HG02623 (cell line): ENCODE data around the gene PPRC1.
A peak's percentile ranks its signal among the peaks of the same experiment; 100 is the strongest.

Experiments
- ATAC-seq: cut with Tn5 transposase; IDR thresholded peaks from one replicate; pipeline ENCODE4 v1.9.1; 2021; ENCODE audit warnings: moderate library complexity; ENCODE audit not compliant: unreplicated experiment

The PPRC1 gene

DNA sequence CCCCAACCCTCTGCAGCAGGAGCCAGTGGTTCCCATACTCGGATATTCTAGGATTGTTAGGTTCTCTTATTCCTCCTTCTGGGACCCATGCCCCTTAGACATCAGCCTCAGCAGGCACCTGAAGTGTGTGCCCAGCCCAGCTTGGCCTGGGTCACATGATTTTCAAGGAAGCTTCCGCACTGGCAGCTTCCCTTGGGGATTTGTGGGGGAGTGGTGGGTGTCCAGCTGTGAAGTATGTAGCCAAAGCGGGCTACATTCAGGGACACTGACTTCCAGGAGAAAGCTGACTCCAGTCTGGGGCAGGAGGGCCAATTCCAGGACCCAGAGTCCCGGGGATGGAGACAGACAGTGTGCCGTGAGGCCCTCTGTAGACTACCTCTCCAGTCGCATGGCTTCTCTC lies 14.0 kb upstream of the PPRC1 start:
- ATAC-seq: no peak

GRCh38 chr10:102119417-102120141 lies 13.3 kb upstream of the PPRC1 start:
- no peak for ATAC-seq

DNA sequence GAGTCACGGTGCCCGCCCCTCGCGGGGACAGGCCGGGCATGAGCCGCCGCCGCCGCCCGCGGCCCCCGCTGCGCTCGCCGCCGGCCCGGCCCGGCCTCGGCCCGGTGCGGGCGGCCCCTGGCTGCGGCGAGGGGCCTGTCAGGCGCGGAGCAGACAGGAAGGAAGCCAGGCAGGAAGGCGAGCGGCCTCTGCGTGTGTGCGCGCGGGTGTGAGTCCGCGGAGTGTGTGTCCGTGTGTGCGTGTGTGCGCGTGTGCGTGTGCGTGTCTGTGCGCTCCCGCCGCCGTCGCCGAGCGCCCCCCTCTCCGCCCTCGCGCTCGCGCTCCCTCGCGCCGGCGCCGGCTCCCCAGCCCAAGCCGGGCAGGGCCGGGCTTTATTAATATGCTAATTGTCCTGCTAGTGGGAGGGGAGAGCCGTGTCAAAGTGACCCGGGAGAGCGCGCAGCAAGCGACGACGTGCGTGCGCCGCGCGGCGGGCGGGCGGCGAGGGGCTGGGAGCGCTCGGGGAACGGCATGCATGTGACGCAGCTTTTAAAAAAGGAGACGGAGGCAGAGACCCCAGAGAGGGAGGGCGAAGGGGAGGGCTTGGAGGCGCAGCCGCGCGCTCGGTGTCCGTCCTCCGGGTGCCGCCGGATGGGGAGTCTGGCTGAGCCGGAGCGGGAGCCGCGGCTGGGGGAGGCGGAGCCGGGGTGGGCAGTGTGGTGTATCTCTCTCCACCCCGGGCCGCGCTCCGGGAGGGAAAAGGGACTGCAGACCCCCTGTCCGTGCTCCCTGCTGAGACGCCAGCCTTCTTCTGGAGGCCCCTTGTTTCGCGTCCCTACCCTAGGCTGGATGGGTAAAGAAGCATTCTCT lies 12.5 kb upstream of the PPRC1 start, which contains the start of gene LDB1:
LDB1 (minus strand) TSS at position 227 of the 849 bp plus-strand sequence. CDS start 258 bp downstream, outside the sequence.
- peak; percentile 47 for ATAC-seq

- no peak for ATAC-seq
Observed at GRCh38 chr10:102120991-102121738, 11.7 kb upstream of the PPRC1 start.

- ATAC-seq: no peak
Observed at GRCh38 chr10:102121739-102122372, 11.0 kb upstream of the PPRC1 start.

- no peak for ATAC-seq
Observed at GRCh38 chr10:102122450-102122849, 10.4 kb upstream of the PPRC1 start.

DNA sequence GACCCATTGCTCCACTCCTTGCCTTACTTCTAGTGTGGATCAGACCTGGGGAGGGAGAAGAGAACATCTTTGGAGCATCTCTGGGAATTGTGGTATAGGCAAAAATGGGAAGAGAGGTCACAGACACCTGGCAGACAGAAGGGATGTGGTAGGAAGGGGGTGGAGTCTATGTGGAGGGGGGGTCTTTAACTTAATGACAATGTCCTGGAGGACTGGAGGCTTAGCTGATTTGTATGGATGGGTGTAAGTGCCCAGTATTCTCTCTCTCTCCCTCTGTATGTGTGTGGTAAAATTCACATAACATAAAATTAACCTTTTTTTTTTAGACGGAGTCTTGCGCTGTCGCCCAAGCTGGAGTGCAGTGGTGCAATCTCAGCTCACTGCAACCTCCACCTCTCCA lies 9.6 kb upstream of the PPRC1 start:
- no peak for ATAC-seq

DNA sequence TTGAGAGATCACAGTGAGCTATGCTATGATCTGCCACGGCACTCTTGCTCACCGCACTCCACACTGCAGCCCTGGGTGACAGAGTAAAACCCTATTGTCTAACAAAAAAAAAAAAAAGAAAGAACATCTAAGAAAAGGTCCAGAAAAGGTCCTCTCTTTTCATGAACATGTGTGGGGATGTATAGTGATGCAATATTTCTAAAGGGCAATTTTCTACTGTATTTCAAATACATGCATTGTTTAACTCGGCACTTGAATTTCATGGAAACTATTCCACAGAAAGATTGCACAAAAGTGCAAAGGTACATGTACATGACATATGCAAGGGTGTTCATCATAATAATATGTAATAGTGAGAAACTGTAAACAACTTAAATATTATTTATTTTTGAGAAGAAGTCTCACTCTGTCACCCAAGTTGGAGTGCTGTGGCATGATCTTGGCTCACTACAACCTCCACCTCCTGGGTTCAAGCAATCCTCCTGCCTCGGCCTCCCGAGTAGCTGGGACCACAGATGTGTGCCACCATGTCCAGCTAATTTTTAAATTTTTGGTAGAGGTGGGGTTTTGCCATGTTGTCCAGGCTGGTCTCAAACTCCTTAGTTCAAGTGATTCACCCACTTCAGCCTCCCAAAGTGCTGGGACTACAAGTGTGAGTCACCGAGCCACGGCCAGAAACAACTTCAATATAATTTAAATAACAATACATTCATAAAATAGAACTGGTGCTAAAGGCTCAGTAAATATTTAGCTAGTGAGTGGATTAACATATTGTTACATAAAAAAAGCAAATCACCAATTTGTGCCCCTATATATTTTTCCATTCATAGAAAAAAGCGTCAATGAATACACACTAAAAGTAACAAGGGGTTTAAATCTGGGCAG lies 1.3 kb upstream of the PPRC1 start:
- ATAC-seq: no peak

- ATAC-seq: no peak
Observed at GRCh38 chr10:102132193-102132562, 662 bp upstream of the PPRC1 start.

DNA sequence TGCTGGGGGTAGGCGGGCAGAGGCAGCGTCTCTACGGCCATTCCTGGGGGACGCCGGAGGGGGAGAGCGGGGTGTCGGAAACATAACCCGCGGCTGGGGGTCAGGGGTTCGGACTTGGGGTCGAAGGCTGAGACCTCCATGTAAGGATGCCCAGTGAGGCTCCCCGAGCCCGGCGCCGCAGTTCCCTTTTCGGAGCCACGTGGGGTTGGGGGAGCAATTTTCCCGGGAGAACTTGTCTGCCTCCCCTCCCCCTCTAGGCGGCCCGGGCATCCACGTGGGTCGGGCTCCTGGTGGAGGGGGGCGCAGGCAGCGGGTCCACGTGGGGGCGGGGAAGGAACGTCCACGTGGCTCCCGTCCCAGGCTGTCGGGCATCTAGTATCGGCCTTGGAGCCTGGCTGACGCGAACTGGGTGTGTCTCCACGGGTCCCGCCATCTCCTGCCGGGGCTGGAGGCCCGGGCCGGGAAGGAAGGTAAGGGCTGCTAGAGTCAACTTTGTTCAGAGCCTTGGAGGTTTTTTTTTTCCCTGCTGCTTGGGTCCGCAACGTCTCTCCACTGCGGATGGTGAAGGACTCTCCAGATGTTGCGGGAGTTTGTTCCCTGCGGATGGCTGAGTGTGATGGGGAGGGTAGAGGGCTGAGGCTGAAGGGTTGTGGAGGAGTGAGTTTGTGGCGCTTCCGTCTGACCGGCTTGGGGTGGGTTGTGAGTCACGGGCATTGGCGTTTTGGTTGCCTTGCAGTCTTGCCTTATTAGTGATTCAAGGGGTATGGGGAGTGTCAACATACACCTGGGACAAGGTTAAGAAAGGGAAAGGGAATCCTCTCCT lies 744 bp downstream of the PPRC1 start:
- peak; percentile 3 for ATAC-seq

DNA sequence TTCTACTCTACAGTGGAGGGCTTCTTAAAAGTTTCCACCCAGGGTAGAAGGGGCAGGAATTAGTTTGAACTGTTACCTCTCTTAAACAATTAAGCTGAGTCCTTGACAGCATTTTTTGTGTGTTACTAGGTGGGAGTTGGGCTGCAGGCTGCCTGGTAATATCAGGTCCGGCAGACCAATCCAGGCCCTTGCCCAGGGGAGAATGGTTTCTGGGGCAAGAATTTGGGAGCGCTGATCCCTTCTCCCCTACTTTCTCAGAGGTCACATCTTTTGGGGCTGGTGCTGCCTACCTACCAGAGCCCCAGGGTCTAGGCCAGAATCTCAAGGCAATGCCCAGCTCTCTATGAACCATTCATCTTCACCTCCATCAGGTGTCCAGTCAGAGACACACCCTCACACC lies 1.6 kb downstream of the PPRC1 start:
- ATAC-seq: no peak

GRCh38 chr10:102135956-102136526 lies 3.2 kb downstream of the PPRC1 start:
- ATAC-seq: no peak

DNA sequence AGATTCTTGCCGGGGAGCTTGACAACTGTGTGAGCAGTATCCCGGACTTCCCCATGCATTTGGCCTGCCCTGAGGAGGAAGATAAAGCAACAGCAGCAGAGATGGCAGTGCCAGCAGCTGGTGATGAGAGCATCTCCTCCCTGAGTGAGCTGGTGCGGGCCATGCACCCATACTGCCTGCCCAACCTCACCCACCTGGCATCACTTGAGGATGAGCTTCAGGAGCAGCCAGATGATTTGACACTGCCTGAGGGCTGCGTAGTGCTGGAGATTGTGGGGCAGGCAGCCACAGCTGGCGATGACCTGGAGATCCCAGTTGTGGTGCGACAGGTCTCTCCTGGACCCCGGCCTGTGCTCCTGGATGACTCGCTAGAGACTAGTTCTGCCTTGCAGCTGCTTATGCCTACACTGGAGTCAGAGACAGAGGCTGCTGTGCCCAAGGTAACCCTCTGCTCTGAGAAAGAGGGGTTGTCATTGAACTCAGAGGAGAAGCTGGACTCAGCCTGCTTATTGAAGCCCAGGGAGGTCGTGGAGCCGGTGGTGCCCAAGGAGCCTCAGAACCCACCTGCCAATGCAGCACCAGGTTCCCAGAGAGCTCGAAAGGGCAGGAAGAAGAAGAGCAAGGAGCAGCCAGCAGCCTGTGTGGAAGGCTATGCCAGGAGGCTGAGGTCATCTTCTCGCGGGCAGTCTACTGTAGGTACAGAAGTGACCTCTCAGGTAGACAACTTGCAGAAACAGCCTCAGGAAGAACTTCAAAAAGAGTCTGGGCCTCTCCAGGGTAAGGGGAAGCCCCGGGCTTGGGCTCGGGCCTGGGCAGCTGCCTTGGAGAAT lies 6.7 kb downstream of the PPRC1 start:
- no peak for ATAC-seq

DNA sequence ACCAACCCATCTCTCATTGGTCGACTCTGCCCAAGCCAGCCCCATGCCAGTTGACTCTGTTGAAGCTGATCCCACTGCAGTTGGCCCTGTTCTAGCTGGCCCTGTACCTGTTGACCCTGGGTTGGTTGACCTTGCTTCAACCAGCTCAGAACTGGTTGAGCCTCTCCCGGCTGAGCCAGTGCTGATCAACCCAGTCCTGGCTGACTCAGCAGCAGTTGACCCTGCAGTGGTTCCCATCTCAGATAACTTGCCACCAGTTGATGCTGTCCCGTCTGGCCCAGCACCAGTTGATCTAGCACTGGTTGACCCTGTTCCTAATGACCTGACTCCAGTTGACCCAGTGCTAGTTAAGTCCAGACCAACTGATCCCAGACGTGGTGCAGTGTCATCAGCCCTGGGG lies 7.4 kb downstream of the PPRC1 start:
- ATAC-seq: no peak

DNA sequence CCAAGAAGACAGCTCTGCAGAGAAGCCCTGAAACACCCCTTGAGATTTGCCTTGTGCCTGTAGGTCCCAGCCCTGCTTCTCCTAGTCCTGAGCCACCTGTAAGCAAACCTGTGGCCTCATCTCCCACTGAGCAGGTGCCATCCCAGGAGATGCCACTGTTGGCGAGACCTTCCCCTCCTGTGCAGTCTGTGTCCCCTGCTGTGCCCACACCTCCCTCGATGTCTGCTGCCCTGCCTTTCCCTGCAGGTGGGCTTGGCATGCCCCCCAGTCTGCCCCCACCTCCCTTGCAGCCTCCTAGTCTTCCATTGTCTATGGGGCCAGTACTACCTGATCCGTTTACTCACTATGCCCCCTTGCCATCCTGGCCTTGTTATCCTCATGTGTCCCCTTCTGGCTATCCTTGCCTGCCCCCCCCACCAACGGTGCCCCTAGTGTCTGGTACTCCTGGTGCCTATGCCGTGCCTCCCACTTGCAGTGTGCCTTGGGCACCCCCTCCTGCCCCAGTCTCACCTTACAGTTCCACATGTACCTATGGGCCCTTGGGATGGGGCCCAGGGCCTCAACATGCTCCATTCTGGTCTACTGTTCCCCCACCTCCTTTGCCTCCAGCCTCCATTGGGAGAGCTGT lies 8.2 kb downstream of the PPRC1 start:
- ATAC-seq: no peak

DNA sequence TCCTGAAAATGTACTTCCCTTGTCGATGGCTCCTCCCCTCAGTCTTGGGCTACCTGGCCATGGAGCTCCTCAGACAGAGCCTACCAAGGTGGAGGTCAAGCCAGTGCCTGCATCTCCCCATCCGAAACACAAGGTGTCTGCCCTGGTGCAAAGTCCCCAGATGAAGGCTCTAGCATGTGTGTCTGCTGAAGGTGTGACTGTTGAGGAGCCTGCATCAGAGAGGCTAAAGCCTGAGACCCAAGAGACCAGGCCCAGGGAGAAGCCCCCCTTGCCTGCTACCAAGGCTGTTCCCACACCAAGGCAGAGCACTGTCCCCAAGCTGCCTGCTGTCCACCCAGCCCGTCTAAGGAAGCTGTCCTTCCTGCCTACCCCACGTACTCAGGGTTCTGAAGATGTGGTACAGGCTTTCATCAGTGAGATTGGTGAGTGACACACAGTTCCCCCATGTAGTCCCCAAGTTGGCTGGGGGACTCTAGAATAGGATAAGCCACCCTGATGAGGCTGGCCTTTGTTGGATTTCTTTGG lies 8.8 kb downstream of the PPRC1 start:
- ATAC-seq: no peak

GRCh38 chr10:102146971-102147428 lies 14.2 kb downstream of the PPRC1 start:
- ATAC-seq: no peak
